IMR-90 (cell line): Measurements from ENCODE around the gene ANKRD34B. TPM values are rescaled to one million over a fixed set of nuclear protein-coding genes. Genes with fewer than 3 reads are reported as not detected.
A peak's percentile ranks its signal among the peaks of the same experiment; 100 is the strongest.

Source experiments
- ATAC-seq: fragments of 200-7000 bp; cut with Tn5 transposase; 2 replicates; pipeline ENCODE4 v1.9.1; 2020; ENCODE audit warnings: low read depth, mild to moderate bottlenecking, moderate library complexity
- BruUV-seq: library from RNA; stranded (reverse); fragments of 400-500 nt; replicated peaks from 2 replicates; lab custom pipeline; 2021; lab: Mats Ljungman, UMichigan
- CTCF ChIA-PET: fragments of 300-600 bp; formaldehyde crosslinking; extraction: SDS; loops from one replicate; lab custom pipeline; 2021; ENCODE audit warnings: antibody characterized with exemption; lab: Yijun Ruan, JAX
- POLR2A ChIA-PET: fragments of 300-600 bp; sonication (Branson Sonifier 250); formaldehyde crosslinking; loops from one replicate; lab custom pipeline; 2022; ENCODE audit warnings: antibody characterized with exemption; ENCODE audit not compliant: unreplicated experiment; lab: Charles Lee
- DNase-seq: peaks from one replicate; pipeline ENCODE4 v3.0.0; 2013
- H2AFZ ChIP-seq: replicated peaks from 2 replicates; pipeline ENCODE3; 2013; ENCODE audit warnings: low read length, mild to moderate bottlenecking; ENCODE audit not compliant: poor library complexity
- H2AK5ac ChIP-seq: 2 replicates; pipeline ENCODE4 v1.6.1; 2013; ENCODE audit warnings: low read depth, low read length, inconsistent platforms
- H2AK9ac ChIP-seq: replicated peaks from 2 replicates; pipeline ENCODE3; 2013; ENCODE audit warnings: mild to moderate bottlenecking, low read depth, low read length, moderate library complexity; ENCODE audit not compliant: poor library complexity
- H2BK120ac ChIP-seq: 2 replicates; pipeline ENCODE4 v1.6.1; 2013; ENCODE audit warnings: low read depth, low read length, inconsistent platforms
- H2BK15ac ChIP-seq: 3 replicates; pipeline ENCODE4 v1.6.1; 2013; ENCODE audit warnings: low read depth, low read length, inconsistent platforms
- H2BK20ac ChIP-seq: 2 replicates; pipeline ENCODE4 v1.6.1; 2013; ENCODE audit warnings: low read depth, mild to moderate bottlenecking, inconsistent platforms, low read length, moderate library complexity
- H2BK5ac ChIP-seq: 2 replicates; pipeline ENCODE4 v1.6.1; 2013; ENCODE audit warnings: mild to moderate bottlenecking, low read depth, low read length, inconsistent platforms; ENCODE audit not compliant: poor library complexity, severe bottlenecking
- H3K14ac ChIP-seq: replicated peaks from 2 replicates; pipeline ENCODE4 v1.6.1; 2013; ENCODE audit warnings: low read depth, low read length, inconsistent platforms
- H3K18ac ChIP-seq: 2 replicates; pipeline ENCODE4 v1.6.1; 2013; ENCODE audit warnings: low read depth, low read length, control low read depth
- H3K23ac ChIP-seq: 2 replicates; pipeline ENCODE4 v1.6.1; 2013; ENCODE audit warnings: low read depth, low read length, inconsistent platforms
- H3K27ac ChIP-seq: 2 replicates; pipeline ENCODE4 v1.5.1; 2013; ENCODE audit warnings: mild to moderate bottlenecking, control low read depth, low read length; ENCODE audit not compliant: insufficient read depth
- H3K27me3 ChIP-seq: 2 replicates; pipeline ENCODE4 v1.6.1; 2013; ENCODE audit warnings: low read length; ENCODE audit not compliant: control insufficient read depth, insufficient read depth
- H3K36me3 ChIP-seq: 2 replicates; pipeline ENCODE4 v1.6.1; 2013; ENCODE audit warnings: low read length, mixed read lengths; ENCODE audit not compliant: control insufficient read depth, insufficient read depth
- H3K4ac ChIP-seq: 2 replicates; pipeline ENCODE4 v1.6.1; 2013; ENCODE audit warnings: low read depth, low read length, inconsistent platforms
- H3K4me1 ChIP-seq: 2 replicates; pipeline ENCODE4 v1.6.1; 2013; ENCODE audit warnings: low read length, mixed read lengths; ENCODE audit not compliant: control insufficient read depth, insufficient read depth
- H3K4me2 ChIP-seq: 2 replicates; pipeline ENCODE4 v1.6.1; 2013; ENCODE audit warnings: low read depth, mild to moderate bottlenecking, control low read depth, low read length, moderate library complexity
- H3K4me3 ChIP-seq: 2 replicates; pipeline ENCODE4 v1.5.1; 2013; ENCODE audit warnings: low read depth, mild to moderate bottlenecking, control low read depth, low read length, moderate library complexity; ENCODE audit not compliant: insufficient read depth
- H3K56ac ChIP-seq: 2 replicates; pipeline ENCODE4 v1.6.1; 2013; ENCODE audit warnings: low read length, inconsistent platforms; ENCODE audit not compliant: insufficient read depth; ENCODE audit errors: extremely low read depth
- H3K79me1 ChIP-seq, 2 experiments: 2 replicates each; pipeline ENCODE4 v1.6.1; 2013; ENCODE audit warnings: low read length in 2 of 2, inconsistent platforms in 1 of 2, low read depth in 1 of 2
- H3K9ac ChIP-seq: 2 replicates; pipeline ENCODE4 v1.6.1; 2013; ENCODE audit warnings: low read depth, low read length, control low read depth
- H3K9me1 ChIP-seq: 2 replicates; pipeline ENCODE4 v1.6.1; 2013; ENCODE audit warnings: low read length, inconsistent platforms; ENCODE audit not compliant: insufficient read depth
- H3K9me3 ChIP-seq: 2 replicates; pipeline ENCODE4 v1.6.1; 2013; ENCODE audit warnings: low read length; ENCODE audit not compliant: control insufficient read depth, insufficient read depth
- H4K20me1 ChIP-seq: 2 replicates; pipeline ENCODE4 v1.6.1; 2013; ENCODE audit warnings: low read length, inconsistent platforms; ENCODE audit not compliant: insufficient read depth
- H4K5ac ChIP-seq: 2 replicates; pipeline ENCODE4 v1.6.1; 2013; ENCODE audit warnings: mild to moderate bottlenecking, low read depth, low read length, control low read depth
- H4K8ac ChIP-seq, 2 experiments: 2 replicates each; pipeline ENCODE4 v1.6.1; 2013; ENCODE audit warnings: low read depth in 2 of 2, low read length in 2 of 2, control low read depth in 1 of 2, inconsistent platforms in 1 of 2
- H4K91ac ChIP-seq: 2 replicates; pipeline ENCODE4 v1.6.1; 2013; ENCODE audit warnings: low read depth, low read length, inconsistent platforms; ENCODE audit not compliant: insufficient read depth
- SMC3 ChIP-seq: fragments of 150-350 bp; IDR thresholded peaks from 2 replicates; pipeline ENCODE4 v1.6.1; 2016; ENCODE audit warnings: low read depth, mild to moderate bottlenecking, antibody characterized with exemption, low read length, moderate library complexity
- WGBS, 2 experiments: methylation state at CpG; one replicate each; pipeline versions ENCODE4 v1.1.5 to v1.1.7; 2013; ENCODE audit warnings: missing lambda C conversion rate in 2 of 2; ENCODE audit not compliant: insufficient read length in 1 of 2; ENCODE audit errors: extremely low coverage in 2 of 2; 5-methylcytosine and 5-hydroxymethylcytosine counted together
- dilution Hi-C: fragments of 300-500 bp; cut with HindIII; formaldehyde crosslinking; loops from one replicate; pipeline ENCODE4 v1.14.3; 2018; ENCODE audit warnings: low sequenced_read_pairs; ENCODE audit not compliant: unreplicated experiment
- in situ Hi-C: fragments of 300-500 bp; cut with MboI; formaldehyde crosslinking; loops from 3 replicates; pipeline ENCODE4 v1.14.3; 2019; ENCODE audit warnings: low sequenced_read_pairs, inconsistent platforms, mixed read lengths
- intact Hi-C: fragments of 100-400 bp; cut with micrococcal nuclease; formaldehyde crosslinking; loops from 2 replicates; pipeline ENCODE4 v1.10.0; 2022
- polyA plus RNA-seq, 3 experiments: library from polyadenylated mRNA; depleted of rRNA; stranded (reverse); fragments of >200 nt; gene quantifications; 2 replicates each; pipeline ENCODE4 v1.2.3, GENCODE V29; 2012; ENCODE audit warnings: low replicate concordance in 1 of 3
- total RNA-seq: library from RNA; depleted of rRNA; stranded (reverse); fragments of >200 nt; gene quantifications from 2 replicates; pipeline ENCODE4 v1.2.3, GENCODE V29; 2012

Gene ANKRD34B
- total and polyA plus RNA-seq, 2 of the 4 experiments (the other 2 are of a cell fraction): not detected

DNA sequence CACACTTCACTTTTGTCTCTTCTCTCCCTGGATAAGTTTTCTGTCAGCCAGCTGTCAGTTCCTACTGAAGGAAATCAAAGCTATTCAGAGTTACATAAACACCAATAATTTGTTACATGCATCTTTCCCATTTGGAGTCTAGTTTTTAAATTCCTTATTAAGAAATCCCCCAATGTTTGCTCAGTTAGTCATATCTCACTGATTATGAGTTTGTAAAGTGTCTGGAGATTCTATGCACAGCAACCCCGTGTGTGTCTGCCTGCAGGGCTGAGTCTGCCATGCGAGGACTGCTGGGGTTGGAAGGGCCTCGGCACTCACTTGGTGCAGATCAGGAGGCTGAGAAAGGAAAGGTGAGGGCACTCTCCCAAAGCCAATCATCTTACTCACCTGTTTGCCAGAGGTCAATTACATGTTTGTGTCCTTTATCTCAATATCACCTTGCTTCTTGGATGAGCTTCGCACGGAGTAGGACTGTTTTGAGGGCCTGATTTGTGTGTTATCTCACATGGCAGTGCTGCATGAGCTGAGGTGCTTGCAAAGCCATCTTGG lies 3.3 kb downstream of the ANKRD34B start:
- Histone ChIP-seq H3K23ac (no peak overlapping the region), H3K9me3 (no peaks in the 10 kb centered on the region), H2BK15ac (no peak overlapping the region), H2BK120ac (no peak overlapping the region), H3K14ac (no peak overlapping the region), H3K56ac (no peak overlapping the region), H2BK20ac (no peak overlapping the region), H4K91ac (no peak overlapping the region), H3K36me3 (no peaks in the 10 kb centered on the region), H2BK5ac (no peak overlapping the region), H3K27me3 (peaks cover 54% of the 10 kb centered on the region), H4K5ac (no peak overlapping the region), H4K8ac (no peak overlapping the region), H3K79me1 (no peaks in the 10 kb centered on the region), H3K27ac (no peak overlapping the region), H3K4me3 (no peak overlapping the region), H3K9ac (no peak overlapping the region), H3K9me1 (no peaks in the 10 kb centered on the region), H2AK9ac (no peak overlapping the region), H3K4me1 (no peaks in the 10 kb centered on the region; the same call in 1 of the 2 replicates), H3K4ac (no peak overlapping the region), H3K4me2 (no peak overlapping the region), H4K20me1 (no peaks in the 10 kb centered on the region), H3K18ac (no peak overlapping the region), H2AK5ac (no peak overlapping the region), H2AFZ (no peak overlapping the region)
- no TSS peak for BruUV-seq
- ATAC-seq: peak; percentile 55
- CTCF ChIA-PET: no interaction called here
- in situ Hi-C loops: no loop called here
- no peak for DNase-seq
- POLR2A ChIA-PET: no interaction called here
- intact Hi-C loops: no loop called here
- TF ChIP-seq SMC3: no peak
- dilution Hi-C loops: no loop called here
- no CpG with 5 or more reads among the region's 5 CpGs for WGBS, 2 experiments
